Transverse colon (tissue), 4 donors: ENCODE measurements around the gene NDUFB6. TPM values are rescaled to one million over a fixed set of nuclear protein-coding genes. Genes with fewer than 3 reads are reported as not detected.

Source experiments
- DNase-seq: peaks from one replicate; pipeline ENCODE4 v3.0.0-alpha.2; 2019
- H3K27ac ChIP-seq, 4 donors: fragments of 200-600 bp; sonication (generic); 2 replicates each; pipeline ENCODE4 v1.5.1; 2016 to 2018; ENCODE audit warnings: inconsistent platforms in 4 of 4
- H3K27me3 ChIP-seq: fragments of 200-600 bp; sonication (generic); 2 replicates; pipeline ENCODE4 v1.5.1; 2017; ENCODE audit warnings: inconsistent platforms
- H3K36me3 ChIP-seq, 4 donors: fragments of 200-600 bp; sonication (generic); 2 replicates each; pipeline ENCODE4 v1.5.1; 2017 to 2019; ENCODE audit warnings: inconsistent platforms in 4 of 4
- H3K4me1 ChIP-seq, 4 donors: fragments of 200-600 bp; sonication (generic); 2 replicates each; pipeline ENCODE4 v1.5.1; 2017 to 2020; ENCODE audit warnings: inconsistent platforms in 4 of 4
- H3K4me3 ChIP-seq, 4 donors: fragments of 200-600 bp; sonication (generic); 1 replicate in 1 of 4; 2 replicates in 3 of 4; pipeline versions ENCODE4 v1.5.1 to v1.6.1; 2017 to 2019; ENCODE audit warnings: inconsistent platforms in 4 of 4
- H3K9me3 ChIP-seq, 2 donors: fragments of 200-600 bp; sonication (generic); 2 replicates each; pipeline ENCODE4 v1.5.1; 2017 to 2019; ENCODE audit warnings: inconsistent platforms in 2 of 2
- EP300 ChIP-seq: sonication (generic); formaldehyde crosslinking; IDR thresholded peaks from one replicate; pipeline ENCODE4 v1.6.1; 2017; ENCODE audit warnings: antibody characterized with exemption, low read depth
- POLR2A ChIP-seq: fragments of 450-650 bp; IDR thresholded peaks from one replicate; pipeline ENCODE4 v1.6.1; 2016; ENCODE audit warnings: antibody characterized with exemption, mild to moderate bottlenecking, moderate library complexity
- POLR2AphosphoS5 ChIP-seq, 3 donors: sonication (generic); formaldehyde crosslinking; IDR thresholded peaks; one replicate each; pipeline ENCODE4 v1.6.1; 2016; ENCODE audit warnings: antibody characterized with exemption in 3 of 3
- WGBS, 2 donors: methylation state at CpG; one replicate each; pipeline ENCODE4 v1.1.5; 2018; ENCODE audit warnings: low coverage in 1 of 2; 5-methylcytosine and 5-hydroxymethylcytosine counted together
- in situ Hi-C, 4 donors: fragments of 200-750 bp; cut with MboI; loops; one replicate each; pipeline versions ENCODE4 v1.15.0 to v1.15.1; 2017; ENCODE audit warnings: low sequenced_read_pairs in 3 of 4, low pct_ligation_motif_present in 1 of 4, low pct_unique_long_range_greater_than_20kb in 1 of 4
- intact Hi-C: fragments of 100-400 bp; cut with DNase I; formaldehyde crosslinking; loops from one replicate; pipeline ENCODE4 v1.15.1; 2023; ENCODE audit warnings: low total_unique reads
- total RNA-seq, 4 donors: library from RNA; depleted of rRNA; stranded (reverse); fragments of >200 nt; gene quantifications; one replicate each; pipeline ENCODE4 v1.1.0, GENCODE V29; 2016
- TF ChIP-seq, protein P1 (sequence below), 5 experiments: fragments of 200-600 bp in 3 of 5; fragments of 450-650 bp in 2 of 5; sonication (generic) in 3 of 5; IDR thresholded peaks; 1 replicate in 2 of 5; 2 replicates in 3 of 5; pipeline ENCODE4 v1.5.1; 2016 to 2017; ENCODE audit warnings: antibody characterized with exemption in 5 of 5, inconsistent platforms in 3 of 5, mild to moderate bottlenecking in 2 of 5, moderate library complexity in 1 of 5

The NDUFB6 gene
- total RNA-seq, 4 donors from 2014 or later, result 10.5 to 42.7 (median 24.3) TPM

DNA sequence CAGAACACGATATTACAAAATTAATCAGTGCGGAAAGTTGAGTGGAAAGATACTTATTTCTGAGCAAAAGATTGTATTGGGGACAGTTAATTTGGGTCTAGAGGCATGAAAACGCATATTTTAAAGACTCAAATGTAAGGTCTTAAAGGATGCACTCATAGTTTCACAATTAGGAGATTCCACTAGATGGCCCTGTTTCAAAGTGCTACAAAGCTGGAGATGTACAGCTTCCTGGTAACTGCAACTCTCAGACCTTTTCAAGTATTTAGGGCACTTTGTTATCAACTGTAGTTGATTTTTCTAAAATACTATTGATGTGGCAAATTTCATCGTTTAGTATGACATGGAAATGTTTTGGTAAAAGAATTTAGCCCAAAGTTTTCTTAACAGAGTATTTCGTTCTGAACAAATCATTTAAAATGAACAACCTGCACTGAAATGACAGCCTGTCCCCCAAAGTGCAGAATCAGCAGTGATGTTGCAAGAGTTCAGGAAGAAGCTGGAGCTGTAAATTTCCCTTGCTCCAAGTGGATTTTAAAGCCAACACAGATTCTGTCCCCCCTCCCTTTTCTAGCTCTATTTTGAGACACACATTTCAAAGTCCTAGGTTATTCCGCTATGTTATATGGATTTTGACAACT is 16.2 kb upstream of the NDUFB6 start:
- Histone ChIP-seq H3K27me3 (no peaks in the 10 kb centered on the region), H3K27ac (no peak overlapping the region), H3K9me3 (no peaks in the 10 kb centered on the region), H3K36me3 (no peaks in the 10 kb centered on the region), H3K4me1 (no peaks in the 10 kb centered on the region), H3K4me3 (no peak overlapping the region)
- 50 to 58% methylated on average over 6 of the region's 6 CpGs for WGBS, 2 donors
- in situ Hi-C loops, result loop anchor here in 3 of 4 donors (10.0 to 25.0 kb wide), 2 partner anchors 373 to 386 kb away; no protein-coding TSS in a partner anchor
- TF ChIP-seq, protein P1, sequence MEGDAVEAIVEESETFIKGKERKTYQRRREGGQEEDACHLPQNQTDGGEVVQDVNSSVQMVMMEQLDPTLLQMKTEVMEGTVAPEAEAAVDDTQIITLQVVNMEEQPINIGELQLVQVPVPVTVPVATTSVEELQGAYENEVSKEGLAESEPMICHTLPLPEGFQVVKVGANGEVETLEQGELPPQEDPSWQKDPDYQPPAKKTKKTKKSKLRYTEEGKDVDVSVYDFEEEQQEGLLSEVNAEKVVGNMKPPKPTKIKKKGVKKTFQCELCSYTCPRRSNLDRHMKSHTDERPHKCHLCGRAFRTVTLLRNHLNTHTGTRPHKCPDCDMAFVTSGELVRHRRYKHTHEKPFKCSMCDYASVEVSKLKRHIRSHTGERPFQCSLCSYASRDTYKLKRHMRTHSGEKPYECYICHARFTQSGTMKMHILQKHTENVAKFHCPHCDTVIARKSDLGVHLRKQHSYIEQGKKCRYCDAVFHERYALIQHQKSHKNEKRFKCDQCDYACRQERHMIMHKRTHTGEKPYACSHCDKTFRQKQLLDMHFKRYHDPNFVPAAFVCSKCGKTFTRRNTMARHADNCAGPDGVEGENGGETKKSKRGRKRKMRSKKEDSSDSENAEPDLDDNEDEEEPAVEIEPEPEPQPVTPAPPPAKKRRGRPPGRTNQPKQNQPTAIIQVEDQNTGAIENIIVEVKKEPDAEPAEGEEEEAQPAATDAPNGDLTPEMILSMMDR (IDR thresholded peaks at IDR 0.05), result peak; percentile 19 to 36 (median 28)
- no peak for TF ChIP-seq POLR2AphosphoS5 (IDR thresholded peaks at IDR 0.05)
- TF ChIP-seq EP300, result no peak
- no peak for TF ChIP-seq POLR2A
- intact Hi-C loops, result loop anchor here (10.0 kb wide), 1 partner anchor 376 kb away; no protein-coding TSS in a partner anchor
- no peak for DNase-seq

DNA sequence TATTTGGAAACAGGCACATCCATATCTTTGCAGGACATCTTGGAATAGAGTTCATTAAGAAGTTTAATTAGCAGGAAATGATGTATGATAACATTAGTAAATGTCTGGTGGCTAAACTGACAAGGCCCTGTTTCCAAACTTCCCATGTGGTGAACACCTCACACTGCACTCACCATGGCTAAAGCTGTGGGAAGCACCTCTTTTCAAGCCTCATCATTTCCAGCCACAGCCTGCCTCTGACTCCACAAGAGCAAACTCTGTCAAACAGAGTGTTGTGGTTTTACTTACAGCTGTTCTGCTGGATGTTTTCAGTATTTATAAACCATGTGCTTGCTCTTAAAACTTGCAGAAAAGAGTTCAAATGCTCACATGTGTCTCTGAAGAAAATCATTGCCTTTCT is 14.9 kb upstream of the NDUFB6 start:
- intact Hi-C loops, result loop anchor here (10.0 kb wide), 1 partner anchor 377 kb away; no protein-coding TSS in a partner anchor
- TF ChIP-seq EP300 (no peak), POLR2A (no peak), POLR2AphosphoS5 (IDR thresholded peaks at IDR 0.05) (no peak)
- TF ChIP-seq, protein P1 (IDR thresholded peaks at IDR 0.05), result no peak
- no peak overlapping the region for H3K27ac ChIP-seq
- H3K36me3 ChIP-seq, result no peaks in the 10 kb centered on the region
- no peaks in the 10 kb centered on the region for H3K27me3 ChIP-seq
- in situ Hi-C loops, result loop anchor here in 3 of 4 donors (10.0 to 25.0 kb wide), 2 partner anchors 374 to 387 kb away; no protein-coding TSS in a partner anchor
- no peak for DNase-seq
- H3K9me3 ChIP-seq, result no peaks in the 10 kb centered on the region
- no peak overlapping the region for H3K4me3 ChIP-seq
- no peaks in the 10 kb centered on the region for H3K4me1 ChIP-seq

DNA sequence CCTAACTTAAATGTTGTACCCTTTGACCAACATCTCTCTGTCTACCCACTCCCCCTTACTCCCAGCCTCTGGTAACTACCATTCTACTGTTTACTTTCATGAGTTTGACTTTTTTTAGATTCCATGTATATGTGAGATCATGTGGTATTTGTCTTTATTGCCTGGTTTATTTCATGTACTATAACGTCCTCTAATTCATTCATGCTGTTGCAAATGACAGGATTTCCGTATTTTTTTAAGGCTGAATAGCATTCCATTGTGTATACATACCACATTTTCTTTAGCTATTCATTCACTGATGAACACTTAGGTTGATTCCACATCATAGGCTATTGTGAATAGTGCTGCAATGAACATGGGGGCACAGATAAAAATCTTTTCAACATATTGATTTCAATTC is 11.8 kb upstream of the NDUFB6 start:
- Histone ChIP-seq H3K36me3 (no peaks in the 10 kb centered on the region), H3K27me3 (no peaks in the 10 kb centered on the region), H3K27ac (no peak overlapping the region), H3K4me3 (no peak overlapping the region), H3K4me1 (no peaks in the 10 kb centered on the region), H3K9me3 (no peaks in the 10 kb centered on the region)
- TF ChIP-seq EP300 (no peak), POLR2AphosphoS5 (IDR thresholded peaks at IDR 0.05) (no peak), POLR2A (no peak)
- TF ChIP-seq, protein P1 (IDR thresholded peaks at IDR 0.05), result no peak
- intact Hi-C loops (loop anchor here (10.0 kb wide), 1 partner anchor 380 kb away; no protein-coding TSS in a partner anchor), in situ Hi-C loops (loop anchor here (5.0 to 25.0 kb wide), 3 partner anchors 378 to 390 kb away; no protein-coding TSS in a partner anchor)
- no peak for DNase-seq
- WGBS, 2 donors, result 14 to 30% methylated on average over 2 of the region's 2 CpGs

DNA sequence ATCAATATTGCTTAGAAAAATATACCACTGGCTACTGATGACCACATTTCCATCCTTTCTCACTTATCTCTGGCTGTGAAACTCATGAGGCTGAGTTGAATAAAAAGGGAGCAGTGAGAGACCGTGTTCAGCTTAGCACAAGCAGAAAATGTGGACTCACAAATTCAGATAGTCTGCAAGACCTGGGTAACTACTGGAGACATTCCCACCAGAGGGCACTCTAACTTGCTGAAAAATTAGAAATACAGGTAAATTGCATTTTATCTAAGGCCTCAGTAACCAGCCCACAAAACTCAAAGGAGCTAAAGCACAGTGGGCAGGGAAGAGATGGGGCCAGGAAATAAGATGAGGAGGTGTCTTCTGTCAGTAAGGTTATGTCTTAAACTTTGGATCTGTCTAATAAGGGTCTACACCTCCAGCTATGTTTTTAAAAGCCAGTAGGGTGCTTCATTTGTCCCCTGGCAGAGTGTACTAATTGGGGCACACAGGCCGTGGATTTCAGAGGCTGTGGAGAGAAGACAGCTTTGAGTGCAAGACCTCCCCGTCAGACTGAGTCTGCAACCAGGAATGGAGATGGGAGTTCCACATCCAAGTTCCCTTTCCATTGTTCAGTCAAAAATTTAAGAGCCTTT is 8.7 kb upstream of the NDUFB6 start:
- 32 to 44% methylated on average over 3 of the region's 3 CpGs for WGBS, 2 donors
- Histone ChIP-seq H3K4me1 (no peaks in the 10 kb centered on the region), H3K4me3 (no peak overlapping the region), H3K9me3 (no peaks in the 10 kb centered on the region), H3K27me3 (no peaks in the 10 kb centered on the region), H3K36me3 (no peaks in the 10 kb centered on the region), H3K27ac (no peak overlapping the region)
- in situ Hi-C loops, result loop anchor here (5.0 to 25.0 kb wide), 3 partner anchors 381 to 393 kb away; no protein-coding TSS in a partner anchor
- TF ChIP-seq POLR2A (no peak), POLR2AphosphoS5 (IDR thresholded peaks at IDR 0.05) (no peak), EP300 (no peak)
- TF ChIP-seq, protein P1 (IDR thresholded peaks at IDR 0.05), result peak in 4 of 5 experiments; percentile 27 to 45 (median 31)
- intact Hi-C loops, result loop anchor here (10.0 kb wide), 1 partner anchor 383 kb away; no protein-coding TSS in a partner anchor
- no peak for DNase-seq
